ENCODE data around the gene MAPK12. TPM values are rescaled to one million over a fixed set of nuclear protein-coding genes. Genes with fewer than 3 reads are reported as not detected.

Gene MAPK12
- total and polyA plus RNA-seq, 9 donors: 0.87 to 35.3 (median 23.3) TPM

DNA sequence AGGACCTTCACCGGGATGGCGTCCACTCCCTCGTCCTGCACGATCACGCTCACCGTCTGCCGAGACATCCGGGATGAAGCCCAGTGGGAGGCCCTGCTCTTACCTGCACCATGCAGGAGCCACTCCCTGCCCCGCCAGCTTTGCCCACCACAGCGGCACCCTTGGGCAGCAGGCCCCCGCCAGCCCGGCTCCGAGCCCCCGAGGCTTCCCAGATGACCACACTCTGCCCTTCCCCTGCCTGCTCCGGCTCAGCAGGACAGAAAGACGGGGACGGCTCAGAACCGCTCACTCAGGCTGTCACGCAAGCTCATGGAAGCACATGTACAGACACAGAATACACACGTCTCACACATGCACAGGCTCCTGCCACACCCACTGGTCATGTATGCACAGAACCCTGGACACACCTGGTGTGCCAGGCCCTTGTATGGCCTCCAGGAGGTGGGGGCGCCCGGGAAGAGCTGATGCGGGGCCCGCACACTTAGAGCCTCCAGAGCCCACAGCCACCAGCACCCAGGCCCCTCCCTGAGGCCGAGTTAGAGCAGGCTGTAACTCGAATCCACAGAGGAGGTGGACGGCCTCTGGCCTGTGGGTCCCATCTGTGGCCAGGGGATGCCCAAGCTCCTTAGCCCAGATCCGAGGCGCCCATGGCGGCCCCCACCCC, 17.6 kb upstream of the MAPK12 start:
- Histone ChIP-seq H3K4me1 (ENCODE audit: insufficient read depth) (no peaks in the 10 kb centered on the region), H3K36me3 (peaks cover 4% of the 10 kb centered on the region)

DNA sequence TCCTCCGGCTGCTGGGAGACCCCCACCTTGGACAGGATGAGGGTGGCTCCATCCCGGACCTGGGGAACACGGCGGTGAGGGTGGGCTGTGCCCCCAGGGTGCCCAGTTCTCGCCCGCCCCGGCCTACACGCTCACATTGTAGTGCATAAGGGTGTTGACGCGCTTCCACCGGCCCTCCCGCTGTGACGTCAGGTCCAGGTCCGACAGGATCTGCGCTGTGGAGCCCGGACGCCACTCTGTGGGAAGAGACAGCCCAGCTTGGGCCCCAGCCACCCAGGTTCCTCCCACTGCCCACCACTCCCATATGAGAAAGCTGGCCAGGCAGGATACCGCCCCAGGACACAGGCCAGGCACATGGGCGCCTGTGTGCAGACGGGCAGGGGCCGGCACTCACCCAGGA, 17.0 kb upstream of the MAPK12 start:
- Histone ChIP-seq H3K36me3 (peaks cover 4% of the 10 kb centered on the region), H3K27ac (no peak overlapping the region), H3K9me3 (no peaks in the 10 kb centered on the region), H3K27me3 (no peaks in the 10 kb centered on the region), H3K4me3 (no peak overlapping the region), H3K4me1 (ENCODE audit: insufficient read depth) (no peaks in the 10 kb centered on the region)
- no peak for DNase-seq
- intact Hi-C loops (cut with DNase I): loop anchor here (5.0 kb wide), 2 partner anchors 49 to 64 kb away; partner anchors contain the start of genes DENND6B (in 3 of the 4) and PPP6R2 (in 1 of the 4)
- WGBS, 3 donors: 85 to 91% (median 88%) methylated on average over 17 to 21 of the region's 21 CpGs
- TF ChIP-seq EP300 (IDR thresholded peaks at IDR 0.05) (no peak), POLR2A (IDR thresholded peaks at IDR 0.05) (no peak)
- TF ChIP-seq, protein P1, sequence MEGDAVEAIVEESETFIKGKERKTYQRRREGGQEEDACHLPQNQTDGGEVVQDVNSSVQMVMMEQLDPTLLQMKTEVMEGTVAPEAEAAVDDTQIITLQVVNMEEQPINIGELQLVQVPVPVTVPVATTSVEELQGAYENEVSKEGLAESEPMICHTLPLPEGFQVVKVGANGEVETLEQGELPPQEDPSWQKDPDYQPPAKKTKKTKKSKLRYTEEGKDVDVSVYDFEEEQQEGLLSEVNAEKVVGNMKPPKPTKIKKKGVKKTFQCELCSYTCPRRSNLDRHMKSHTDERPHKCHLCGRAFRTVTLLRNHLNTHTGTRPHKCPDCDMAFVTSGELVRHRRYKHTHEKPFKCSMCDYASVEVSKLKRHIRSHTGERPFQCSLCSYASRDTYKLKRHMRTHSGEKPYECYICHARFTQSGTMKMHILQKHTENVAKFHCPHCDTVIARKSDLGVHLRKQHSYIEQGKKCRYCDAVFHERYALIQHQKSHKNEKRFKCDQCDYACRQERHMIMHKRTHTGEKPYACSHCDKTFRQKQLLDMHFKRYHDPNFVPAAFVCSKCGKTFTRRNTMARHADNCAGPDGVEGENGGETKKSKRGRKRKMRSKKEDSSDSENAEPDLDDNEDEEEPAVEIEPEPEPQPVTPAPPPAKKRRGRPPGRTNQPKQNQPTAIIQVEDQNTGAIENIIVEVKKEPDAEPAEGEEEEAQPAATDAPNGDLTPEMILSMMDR (IDR thresholded peaks at IDR 0.05): no peak

More for the DNA sequence above, 17.6 kb upstream of the MAPK12 start:
- Histone ChIP-seq H3K4me3 (no peak overlapping the region), H3K9me3 (no peaks in the 10 kb centered on the region), H3K27me3 (no peaks in the 10 kb centered on the region), H3K27ac (no peak overlapping the region)
- intact Hi-C loops (cut with DNase I): loop anchor here (5.0 kb wide), 2 partner anchors 48 to 63 kb away; partner anchors contain the start of genes DENND6B (in 3 of the 4) and PPP6R2 (in 1 of the 4)
- 88 to 90% (median 90%) methylated on average over 29 to 30 of the region's 30 CpGs for WGBS, 3 donors
- DNase-seq: no peak
- TF ChIP-seq POLR2A (IDR thresholded peaks at IDR 0.05) (no peak), EP300 (IDR thresholded peaks at IDR 0.05) (no peak)
- TF ChIP-seq, protein P1 (IDR thresholded peaks at IDR 0.05): no peak

DNA sequence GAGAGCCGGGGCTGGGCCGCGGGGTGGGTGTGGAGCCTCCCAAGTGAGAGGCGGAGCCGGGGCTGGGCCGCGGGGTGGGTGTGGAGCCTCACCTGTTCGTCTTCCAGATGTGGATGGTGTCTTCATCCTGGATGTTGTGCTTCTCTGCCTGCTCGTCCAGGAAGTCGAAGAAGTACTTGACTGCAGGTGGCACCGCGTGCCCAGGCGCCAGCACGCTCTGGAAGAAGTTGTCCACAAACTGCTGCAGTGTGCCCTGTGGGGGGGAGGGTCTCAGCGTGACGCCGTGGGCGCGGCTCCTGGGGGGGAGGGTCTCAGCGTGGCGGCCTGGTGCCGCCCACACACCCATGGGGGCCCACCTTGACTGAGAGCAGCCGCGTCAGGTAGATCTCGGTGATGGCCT, 16.3 kb upstream of the MAPK12 start:
- no peak for DNase-seq
- 75 to 83% (median 79%) methylated on average over 24 to 25 of the region's 25 CpGs for WGBS, 3 donors
- no peak for TF ChIP-seq POLR2A (IDR thresholded peaks at IDR 0.05)
- TF ChIP-seq EP300 (IDR thresholded peaks at IDR 0.05): no peak
- TF ChIP-seq, protein P1 (IDR thresholded peaks at IDR 0.05): no peak
- peaks cover 4% of the 10 kb centered on the region for H3K36me3 ChIP-seq
- no peaks in the 10 kb centered on the region for H3K4me1 ChIP-seq (ENCODE audit: insufficient read depth)
- no peak overlapping the region for H3K4me3 ChIP-seq
- H3K27ac ChIP-seq: no peak overlapping the region
- intact Hi-C loops (cut with DNase I): loop anchor here (5.0 kb wide), 2 partner anchors 50 to 65 kb away; partner anchors contain the start of genes DENND6B (in 3 of the 4) and PPP6R2 (in 1 of the 4)
- no peaks in the 10 kb centered on the region for H3K27me3 ChIP-seq
- H3K9me3 ChIP-seq: no peaks in the 10 kb centered on the region

DNA sequence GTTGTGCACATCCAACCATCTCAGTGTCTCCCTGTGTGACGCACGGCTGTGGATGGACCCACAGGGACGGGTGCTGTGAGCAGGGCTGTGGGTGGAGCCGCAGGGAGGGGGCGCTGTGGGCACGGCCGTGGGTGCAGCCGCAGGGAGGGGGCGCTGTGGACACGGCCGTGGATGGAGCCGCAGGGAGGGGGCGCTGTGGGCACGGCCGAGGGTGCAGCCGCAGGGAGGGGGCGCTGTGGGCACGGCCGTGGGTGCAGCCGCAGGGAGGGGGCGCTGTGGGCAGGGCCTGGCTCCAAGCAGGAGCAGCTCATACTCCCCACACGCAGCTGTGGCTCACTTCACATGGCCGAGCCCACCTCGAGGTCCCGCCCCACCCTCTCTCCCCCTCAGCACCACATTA, 14.7 kb upstream of the MAPK12 start:
- Histone ChIP-seq H3K27me3 (no peaks in the 10 kb centered on the region), H3K4me3 (no peak overlapping the region), H3K4me1 (ENCODE audit: insufficient read depth) (peaks cover 2% of the 10 kb centered on the region), H3K9me3 (no peaks in the 10 kb centered on the region), H3K27ac (no peak overlapping the region), H3K36me3 (peaks cover 4% of the 10 kb centered on the region)
- WGBS, 3 donors: 55 to 62% (median 58%) methylated on average over 24 to 25 of the region's 25 CpGs
- intact Hi-C loops (cut with DNase I): loop anchor here (5.0 kb wide), 2 partner anchors 51 to 66 kb away; partner anchors contain the start of genes DENND6B (in 3 of the 4) and PPP6R2 (in 1 of the 4)
- peak in 3 of 5 donors; percentile 50 to 72 (median 67) for DNase-seq
- TF ChIP-seq, protein P1 (IDR thresholded peaks at IDR 0.05): no peak
- TF ChIP-seq POLR2A (IDR thresholded peaks at IDR 0.05) (no peak), EP300 (IDR thresholded peaks at IDR 0.05) (no peak)
